Epithelial cell of esophagus (primary cell): ENCODE results near the gene ZCCHC7.
A peak's percentile ranks its signal among the peaks of the same experiment; 100 is the strongest.

Experiments
- DNase-seq: peaks from one replicate; pipeline ENCODE4 v3.0.0; 2010; ENCODE audit warnings: low read depth
- H3K4me3 ChIP-seq: 2 replicates; pipeline ENCODE4 v1.5.1; 2011; ENCODE audit warnings: mild to moderate bottlenecking, low read length, control low read depth
- CTCF ChIP-seq: IDR thresholded peaks from 2 replicates; pipeline ENCODE4 v1.5.1; 2011; ENCODE audit warnings: low read depth, mild to moderate bottlenecking, low read length, control low read depth, inconsistent platforms; ENCODE audit not compliant: insufficient read depth; ENCODE audit errors: missing control alignments

Gene ZCCHC7

DNA sequence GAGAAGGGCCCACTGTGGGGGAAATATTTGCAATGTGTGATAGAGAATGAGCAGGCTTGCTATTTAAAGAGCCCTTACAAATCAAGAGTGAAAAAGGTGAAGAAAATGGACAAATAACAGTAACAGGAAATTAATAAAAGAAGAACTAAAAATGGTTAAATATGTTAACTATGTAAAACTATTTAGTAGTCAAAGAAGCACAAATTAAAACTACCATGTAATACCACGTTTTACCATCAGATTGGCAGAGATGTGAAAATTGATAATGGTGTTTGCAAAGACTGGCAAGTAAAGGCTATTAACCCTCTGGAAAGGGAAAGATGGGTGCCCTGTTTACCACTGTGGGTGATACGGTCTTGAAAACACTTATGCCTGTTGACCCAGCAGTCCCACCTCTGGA is 279.0 kb downstream of the ZCCHC7 start:
- no peak for DNase-seq
- no peak overlapping the region for H3K4me3 ChIP-seq
- no peak for TF ChIP-seq CTCF

DNA sequence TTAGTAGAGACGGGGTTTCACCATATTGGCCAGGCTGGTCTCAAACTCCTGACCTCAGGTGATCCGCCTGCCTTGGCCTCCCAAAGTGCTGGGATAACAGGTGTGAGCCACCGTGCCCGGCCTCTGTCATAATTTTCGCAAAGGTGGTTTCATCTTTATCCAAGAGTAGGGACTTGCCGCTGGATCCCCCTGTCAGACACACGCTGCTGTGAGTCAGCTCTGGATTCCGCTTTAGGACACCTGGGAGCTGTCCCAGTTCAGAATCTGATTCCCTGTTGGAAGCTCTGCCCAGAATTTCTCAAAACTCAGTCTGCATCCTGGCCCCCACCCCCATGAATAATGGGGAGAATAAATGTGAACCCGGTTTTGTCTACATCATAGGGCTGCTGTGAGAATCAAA is 284.2 kb downstream of the ZCCHC7 start:
- DNase-seq: peak; percentile 32
- no peak overlapping the region for H3K4me3 ChIP-seq
- TF ChIP-seq CTCF: no peak

DNA sequence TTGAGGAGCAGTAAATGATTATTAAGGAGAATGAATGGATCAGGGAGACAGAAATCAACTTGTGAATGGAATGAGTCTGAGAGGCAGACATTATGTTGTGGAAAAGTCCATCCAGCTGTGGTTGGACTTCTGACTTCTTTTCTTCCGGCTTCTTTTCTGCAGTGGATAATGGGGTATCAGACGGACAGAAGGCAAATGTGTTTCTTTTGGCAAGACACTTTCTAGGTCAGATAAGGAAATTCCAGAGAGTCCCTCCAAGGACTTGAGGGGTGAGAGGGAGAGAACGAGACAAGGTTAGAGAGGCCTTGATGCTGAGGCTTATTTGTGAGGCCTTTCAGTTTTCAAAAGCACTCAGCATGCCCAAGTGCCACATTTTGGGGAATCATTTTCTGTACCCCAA is 285.0 kb downstream of the ZCCHC7 start:
- no peak overlapping the region for H3K4me3 ChIP-seq
- DNase-seq: no peak
- no peak for TF ChIP-seq CTCF

DNA sequence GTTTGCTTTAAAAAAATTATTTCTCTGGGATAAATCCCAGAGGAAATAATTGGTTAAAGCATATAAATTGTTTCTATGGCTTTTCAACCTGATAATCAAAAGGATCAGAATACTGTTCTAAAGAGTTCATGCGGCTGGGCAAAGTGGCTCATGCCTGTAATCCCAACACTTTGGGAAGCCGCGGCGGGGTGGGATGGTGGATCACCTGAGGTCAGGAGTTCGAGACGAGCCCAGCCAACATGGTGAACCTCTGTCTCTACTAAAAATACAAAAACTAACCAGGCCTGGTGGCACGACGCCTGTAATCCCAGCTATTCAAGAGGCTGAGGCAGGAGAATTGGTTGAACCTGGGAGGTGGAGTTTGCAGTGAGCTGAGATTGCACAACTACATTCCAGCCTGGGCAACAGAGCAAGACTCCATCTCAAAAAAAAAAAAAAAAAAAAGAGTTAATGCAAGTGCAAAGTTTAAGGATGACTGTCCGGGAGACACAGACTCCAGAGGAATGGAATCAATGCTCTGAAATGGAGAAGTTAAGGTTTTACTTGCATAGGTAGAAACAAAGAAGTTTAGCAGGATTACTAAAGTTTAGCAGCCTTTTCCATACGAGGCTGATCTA is 285.5 kb downstream of the ZCCHC7 start:
- no peak for TF ChIP-seq CTCF
- no peak for DNase-seq
- no peak overlapping the region for H3K4me3 ChIP-seq

- no peak for TF ChIP-seq CTCF
- no peak overlapping the region for H3K4me3 ChIP-seq
- DNase-seq: peak; percentile 33
Measured at GRCh38 chr9:37406603-37407401, 286.4 kb downstream of the ZCCHC7 start.

GRCh38 chr9:37407468-37407867 is 287.1 kb downstream of the ZCCHC7 start:
- H3K4me3 ChIP-seq: no peak overlapping the region
- peak; percentile 33 for TF ChIP-seq CTCF
- no peak for DNase-seq
